HuH-7.5 (cell line): ENCODE data around the gene SMIM35.

Experiments
- DNase-seq: peaks from one replicate; pipeline ENCODE4 v3.0.0; 2011; ENCODE audit warnings: low spot score

The SMIM35 gene

DNA sequence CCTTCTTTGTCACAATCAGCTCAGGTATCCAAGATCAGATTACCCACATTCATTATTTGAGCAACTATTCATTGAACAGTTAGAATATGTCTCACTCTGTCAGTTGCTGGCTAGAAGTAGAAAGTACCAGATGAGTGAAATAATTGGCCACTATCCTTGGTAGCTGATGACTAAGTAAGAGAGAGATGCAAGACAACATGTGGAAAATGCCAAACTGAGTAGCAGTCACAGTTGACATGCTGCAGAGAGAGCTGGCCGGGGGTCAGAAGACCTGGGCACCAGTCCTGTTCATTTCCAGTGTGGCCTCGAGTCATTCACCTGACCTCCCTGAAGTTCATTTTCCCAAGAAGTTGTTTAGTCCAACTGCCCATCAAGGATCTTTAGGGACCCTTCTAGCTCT, 22.5 kb upstream of the SMIM35 start:
- DNase-seq = no peak

DNA sequence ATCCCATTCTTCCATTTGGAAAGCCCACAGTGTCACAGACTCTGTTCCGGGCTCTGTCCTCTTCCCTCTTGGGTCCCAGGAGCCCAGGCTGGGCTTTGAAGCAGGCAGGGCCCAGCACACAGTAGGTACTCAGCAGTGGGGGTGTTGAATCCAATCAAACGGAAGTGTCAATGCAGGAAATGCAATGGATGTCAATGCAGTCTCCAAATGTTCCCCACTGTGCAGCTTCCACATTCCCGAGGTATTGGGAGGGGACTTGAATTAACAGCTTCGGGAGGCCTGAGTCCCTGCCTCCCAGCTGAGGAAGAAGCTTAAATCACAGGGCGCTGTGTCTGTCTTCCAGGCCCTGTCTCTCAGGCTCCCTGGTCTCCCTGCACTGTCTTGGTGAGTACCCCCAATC, 21.8 kb upstream of the SMIM35 start:
- DNase-seq = no peak

DNA sequence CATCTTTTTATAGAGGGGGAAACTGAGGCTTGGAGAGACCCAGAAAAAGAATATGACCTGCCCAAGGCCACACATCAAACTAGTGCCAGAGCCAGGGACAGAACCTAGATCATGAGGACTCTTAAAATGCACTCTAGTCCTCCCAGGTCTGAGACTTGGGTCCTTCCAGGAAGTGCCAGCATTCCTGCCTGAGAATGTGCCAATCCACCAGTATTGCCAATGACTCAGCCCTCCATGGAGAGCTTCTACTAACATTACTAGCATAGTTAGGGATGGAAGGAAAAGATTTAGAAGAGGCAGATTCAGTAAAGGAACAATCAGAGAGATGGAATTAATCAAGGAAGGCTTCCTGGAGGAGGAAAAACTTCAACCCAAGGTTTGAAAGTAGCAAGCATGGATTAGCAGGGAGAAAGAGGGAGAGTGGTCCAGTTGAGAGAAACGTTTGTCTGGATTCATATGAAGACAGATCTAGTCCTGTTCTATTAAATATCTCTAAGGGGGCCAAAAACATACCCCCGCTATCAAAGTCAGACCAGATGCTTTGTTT, 20.1 kb upstream of the SMIM35 start:
- DNase-seq = no peak

DNA sequence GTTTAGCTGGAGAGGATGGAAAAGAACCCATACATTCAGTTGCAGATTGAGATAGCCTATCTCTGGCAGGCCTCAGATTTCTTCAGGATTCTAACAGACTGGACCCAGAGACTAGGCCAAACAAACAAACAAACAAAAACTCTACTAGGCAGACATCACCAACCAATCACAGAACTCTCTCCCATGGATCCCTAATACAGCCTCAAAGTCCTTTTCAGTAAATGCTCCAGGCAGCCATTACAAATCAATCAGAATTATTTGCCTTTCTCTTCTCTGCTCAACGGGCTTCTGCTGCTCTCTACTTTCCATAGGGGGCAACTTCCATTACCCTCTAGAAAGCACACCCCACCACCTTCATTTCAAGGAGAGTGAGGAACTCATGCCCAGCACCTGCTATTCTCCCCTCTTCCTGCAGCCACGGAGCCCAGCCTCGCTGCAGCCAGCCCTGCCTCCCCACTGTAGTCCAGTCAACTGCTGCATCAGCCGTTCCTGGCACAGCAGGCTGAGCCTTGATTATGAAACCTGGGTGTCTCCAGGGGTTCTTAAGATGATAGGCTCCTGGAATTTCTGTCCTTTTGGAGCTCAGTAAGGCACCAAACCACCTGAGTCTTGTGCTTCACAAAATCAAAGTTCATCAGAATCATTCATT, 19.0 kb upstream of the SMIM35 start:
- DNase-seq = no peak

DNA sequence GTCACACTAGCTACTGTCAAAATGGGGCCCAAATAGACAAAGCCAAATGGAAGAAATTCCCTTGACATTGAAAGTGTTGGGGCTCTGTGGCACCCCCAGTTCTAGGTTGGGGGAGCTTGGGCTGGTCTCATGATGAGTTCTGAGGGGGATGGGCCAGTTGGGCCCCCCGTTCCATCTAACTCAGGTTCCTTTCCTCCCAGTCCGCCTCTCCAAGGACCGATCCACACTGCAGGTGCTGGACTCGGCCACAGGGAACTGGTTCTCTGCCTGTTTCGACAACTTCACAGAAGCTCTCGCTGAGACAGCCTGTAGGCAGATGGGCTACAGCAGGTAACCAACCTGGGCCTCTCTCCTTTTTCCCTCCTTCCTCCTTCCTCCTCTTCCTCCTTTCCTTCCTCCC, 17.7 kb upstream of the SMIM35 start:
- no peak for DNase-seq

DNA sequence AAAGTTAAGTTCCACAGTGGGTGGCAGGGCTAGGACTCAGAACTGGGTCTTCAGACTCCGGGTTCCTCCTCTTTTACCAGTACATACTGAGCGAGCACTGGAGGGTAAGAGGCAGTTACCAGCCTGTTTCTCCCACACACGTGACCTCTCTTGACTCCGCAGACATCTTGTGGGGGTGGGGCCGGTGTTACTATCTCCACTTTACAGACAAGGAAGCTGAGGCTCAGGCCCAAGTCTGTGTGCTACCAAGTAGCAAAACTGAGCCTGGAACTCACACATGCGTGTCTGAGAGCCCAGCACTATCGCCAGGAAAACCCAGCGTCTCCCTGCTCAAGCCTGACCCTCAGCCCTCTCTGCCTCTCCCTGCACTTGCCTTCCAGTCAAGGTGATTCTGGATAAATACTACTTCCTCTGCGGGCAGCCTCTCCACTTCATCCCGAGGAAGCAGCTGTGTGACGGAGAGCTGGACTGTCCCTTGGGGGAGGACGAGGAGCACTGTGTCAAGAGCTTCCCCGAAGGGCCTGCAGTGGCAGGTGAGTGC, 16.0 kb upstream of the SMIM35 start:
- no peak for DNase-seq

DNA sequence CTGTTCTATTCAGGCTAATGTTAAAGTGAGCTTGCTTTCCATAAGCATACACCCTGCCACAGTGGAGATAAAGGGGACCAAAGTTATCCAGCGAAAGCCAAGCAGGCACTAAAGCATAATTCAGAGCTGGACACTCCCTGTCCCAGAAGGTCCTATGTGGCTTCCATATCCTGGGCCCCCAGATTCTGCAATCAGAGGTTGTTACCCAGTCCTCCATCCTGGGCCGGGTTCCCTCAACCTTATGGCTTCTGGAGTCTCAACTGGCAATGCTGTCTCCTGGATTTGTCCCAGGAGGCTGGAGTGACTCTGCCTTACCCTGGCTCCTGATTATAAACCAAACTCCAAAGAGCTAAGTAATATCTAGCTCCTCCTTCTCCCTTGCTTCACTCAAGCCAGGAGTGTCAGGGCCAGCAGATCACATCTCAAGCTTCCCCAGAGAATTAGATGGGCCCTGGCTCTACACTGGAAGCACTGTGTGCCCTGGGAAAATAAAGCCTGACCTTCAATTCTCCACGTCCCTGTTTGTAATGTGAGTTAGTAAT, 14.0 kb upstream of the SMIM35 start:
- no peak for DNase-seq

DNA sequence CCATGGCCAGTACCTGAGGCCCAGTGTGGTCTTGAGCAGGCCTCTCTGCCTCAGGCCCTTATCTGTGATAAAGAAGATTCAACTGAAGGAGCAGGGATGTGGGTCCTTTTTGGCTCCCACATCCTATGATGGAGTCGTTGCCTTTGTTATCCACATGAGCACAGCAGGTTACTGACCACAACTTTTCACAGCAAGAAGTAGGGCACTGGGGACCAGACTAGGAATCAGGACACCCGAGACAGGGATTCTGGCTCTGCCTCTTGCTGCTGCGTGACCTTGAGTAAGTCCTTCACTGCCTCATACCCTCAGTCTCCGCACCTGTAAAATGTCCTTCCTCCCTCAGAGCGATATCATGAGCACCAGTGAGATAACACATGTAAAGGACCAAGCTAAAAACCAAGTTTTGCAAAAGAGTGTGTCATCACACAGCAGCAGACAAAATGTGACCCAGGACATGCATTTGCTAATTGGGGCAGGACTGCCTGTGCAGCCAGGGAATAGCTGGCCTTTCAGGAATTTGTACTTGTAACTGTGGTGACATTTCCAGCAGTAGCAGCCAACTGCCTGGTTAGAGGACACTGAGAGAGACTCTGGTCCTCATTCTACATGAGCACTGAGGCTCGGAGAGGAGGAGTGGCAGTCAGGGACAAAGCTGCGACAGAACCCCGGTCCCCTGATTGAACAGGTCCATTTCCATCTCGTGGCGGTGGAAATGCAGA, 13.2 kb upstream of the SMIM35 start:
- DNase-seq = no peak

DNA sequence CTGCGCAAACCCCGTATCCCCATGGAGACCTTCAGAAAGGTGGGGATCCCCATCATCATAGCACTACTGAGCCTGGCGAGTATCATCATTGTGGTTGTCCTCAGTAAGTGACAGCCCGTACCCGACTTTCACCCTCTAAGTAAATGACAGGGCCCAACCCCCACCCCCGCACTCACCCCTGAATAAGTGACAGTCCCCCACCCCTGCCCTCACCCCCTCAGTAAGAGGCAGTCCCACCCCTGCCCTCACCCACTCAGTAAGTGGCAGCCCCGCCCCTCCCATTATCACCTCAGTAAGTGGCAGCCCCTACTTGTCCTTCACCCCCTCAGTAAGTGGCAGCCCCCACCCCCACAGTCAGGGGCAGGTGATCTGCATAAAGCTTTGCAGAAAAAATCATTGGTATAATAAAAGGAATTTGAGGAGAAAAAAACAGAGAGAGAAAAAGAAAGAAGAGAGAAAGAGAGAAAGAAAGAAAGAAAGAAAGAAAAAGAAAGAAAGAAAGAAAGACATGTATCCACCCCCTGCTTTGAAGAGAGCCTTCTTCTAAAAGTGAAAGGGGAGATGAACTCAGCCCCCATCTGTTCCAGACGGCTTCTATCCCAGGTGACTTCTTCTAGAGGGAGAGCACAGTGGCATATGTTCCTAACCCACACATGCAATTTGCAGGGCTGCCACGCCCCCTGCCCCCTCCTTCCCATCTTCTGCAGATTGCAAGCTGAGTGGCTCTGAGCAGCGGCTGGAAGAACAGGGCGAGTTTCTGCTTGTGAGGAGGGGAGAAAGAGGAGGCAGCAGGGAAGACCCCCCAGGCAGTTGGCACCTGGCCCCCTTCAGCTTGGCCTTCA, 12.5 kb upstream of the SMIM35 start:
- DNase-seq = no peak

DNA sequence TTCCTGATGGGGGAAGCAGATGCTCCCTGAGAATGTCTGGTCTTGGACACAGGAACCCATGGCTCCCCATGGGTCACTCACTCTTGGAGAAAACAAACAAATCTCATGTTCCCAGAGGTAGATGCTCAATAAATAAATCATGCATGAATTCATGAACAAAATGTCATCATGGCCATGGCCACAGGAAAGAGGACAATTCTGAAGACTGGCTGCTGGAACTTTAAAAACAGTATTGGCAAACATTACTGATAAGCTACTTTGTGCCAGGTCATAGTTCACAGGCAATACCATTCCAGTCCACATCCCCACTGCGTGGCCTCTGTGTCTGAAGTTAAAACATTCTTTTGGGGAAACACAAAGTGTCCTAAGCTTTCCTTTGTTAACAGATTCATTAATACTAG, 9.2 kb upstream of the SMIM35 start:
- DNase-seq = no peak

DNA sequence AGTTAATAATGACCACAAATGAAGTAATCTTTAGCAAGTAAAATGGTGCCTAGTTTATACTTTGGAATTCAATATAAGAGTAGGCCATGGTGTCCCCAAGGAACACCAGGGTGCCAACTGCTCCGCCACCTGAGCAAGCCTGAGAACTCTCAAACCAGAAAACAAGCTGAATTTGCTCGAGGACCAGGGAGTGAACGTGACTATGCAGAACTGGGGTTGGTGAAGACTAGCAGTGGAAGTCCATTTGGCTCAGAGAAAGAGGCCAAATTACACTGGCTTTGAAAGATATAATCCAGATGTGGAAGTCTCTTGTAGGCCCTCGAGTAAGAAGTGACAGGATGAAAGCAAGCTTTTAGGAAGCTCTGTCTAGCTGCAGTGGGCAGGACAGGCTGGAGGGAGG, 8.7 kb upstream of the SMIM35 start:
- DNase-seq = no peak

DNA sequence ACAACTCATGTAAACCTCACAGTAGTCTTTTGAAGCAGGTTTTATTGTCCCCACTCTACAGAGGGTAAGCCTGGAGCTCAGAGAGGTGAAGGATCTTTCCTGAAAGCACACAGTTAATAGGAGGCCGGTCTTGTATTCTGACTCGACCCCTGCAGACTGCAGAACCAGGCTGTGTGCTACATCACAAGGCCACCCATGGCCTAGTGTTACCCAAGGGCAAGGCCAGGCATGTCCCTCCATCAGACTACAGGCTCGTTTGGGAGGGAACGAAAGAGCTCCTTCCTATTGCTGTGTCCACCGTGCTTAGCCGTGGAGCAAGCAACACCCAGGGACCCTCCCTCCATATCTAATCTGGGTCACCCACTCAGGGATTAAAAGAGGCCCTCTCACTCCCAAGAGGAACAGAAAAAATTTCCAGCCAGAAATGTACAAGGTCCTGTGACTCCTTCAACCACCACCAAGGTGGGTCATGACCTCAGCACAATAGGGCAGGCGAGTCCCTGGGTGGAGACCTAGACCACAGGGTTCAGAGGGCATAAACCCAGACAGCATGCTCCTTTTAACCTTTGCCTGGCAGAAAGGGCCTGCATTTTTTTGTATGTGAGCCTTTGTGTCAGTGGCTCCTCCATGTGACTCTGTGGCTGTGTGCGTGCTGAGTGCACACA, 6.3 kb upstream of the SMIM35 start:
- no peak for DNase-seq

DNA sequence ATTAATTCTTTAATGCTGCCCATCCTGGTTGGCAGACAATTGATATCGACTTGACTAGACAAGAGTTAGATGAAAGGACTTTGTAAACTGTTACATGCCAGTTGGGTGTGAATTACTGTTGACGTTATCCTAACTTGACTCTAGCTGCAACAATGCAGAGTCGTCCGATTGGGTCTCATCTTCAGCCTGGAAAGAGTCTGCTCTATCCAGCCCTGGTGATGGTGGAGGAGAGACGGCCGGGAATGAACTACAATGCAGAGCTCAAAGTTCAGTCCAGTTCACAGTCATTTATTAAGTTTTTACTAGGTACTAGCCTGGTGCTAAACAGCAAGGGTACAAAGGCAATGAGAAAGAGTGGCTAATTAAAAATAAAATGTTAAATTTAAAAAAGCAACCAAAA, 4.9 kb upstream of the SMIM35 start:
- no peak for DNase-seq

DNA sequence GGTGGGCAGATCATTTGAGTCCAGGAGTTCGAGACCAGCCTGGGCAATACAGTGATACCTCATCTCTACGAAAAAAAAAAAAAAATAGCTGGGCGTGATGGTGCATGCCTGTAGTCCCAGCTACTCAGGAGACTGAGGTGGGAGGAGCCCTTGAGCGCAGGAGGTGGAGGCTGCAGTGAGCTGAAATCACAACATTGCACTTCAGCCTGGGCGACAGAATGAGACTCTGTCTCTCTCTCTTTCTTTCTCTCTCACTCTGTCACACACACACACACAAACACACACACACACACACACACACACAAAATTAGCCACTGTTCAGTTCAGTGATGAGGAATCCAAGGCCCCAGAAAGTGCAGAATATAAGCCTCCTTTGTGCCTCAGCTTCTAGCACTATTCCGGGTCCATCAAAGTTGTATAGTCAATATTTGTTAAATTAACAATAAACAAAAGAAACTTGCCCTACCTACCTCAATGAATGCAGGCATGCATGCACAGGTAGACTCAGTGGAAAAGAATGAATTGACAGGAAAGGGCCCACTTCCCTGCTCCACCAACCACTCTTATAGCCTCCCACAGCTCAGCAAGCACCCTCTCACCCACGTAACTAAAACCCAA, 3.9 kb upstream of the SMIM35 start:
- DNase-seq = no peak

DNA sequence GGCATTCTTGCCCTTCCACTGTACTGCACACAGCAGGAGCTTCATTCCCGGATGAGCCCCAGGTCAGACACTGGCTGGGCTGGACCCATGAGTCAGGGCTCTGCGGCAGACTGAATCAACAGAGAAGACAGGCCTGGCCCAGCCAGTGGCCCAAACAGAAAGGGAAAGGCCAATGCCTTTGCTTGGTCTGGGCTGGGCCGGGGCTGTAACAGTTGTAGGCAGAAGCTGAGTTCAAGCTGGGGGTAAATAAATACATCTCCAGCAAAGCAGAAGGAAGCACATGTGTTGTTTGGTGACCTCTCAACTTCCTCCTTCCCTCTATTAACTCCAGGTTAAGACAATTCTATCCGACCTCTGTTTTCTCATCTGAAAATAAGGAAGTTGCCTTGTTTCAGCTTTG, 1.8 kb upstream of the SMIM35 start:
- no peak for DNase-seq

DNA sequence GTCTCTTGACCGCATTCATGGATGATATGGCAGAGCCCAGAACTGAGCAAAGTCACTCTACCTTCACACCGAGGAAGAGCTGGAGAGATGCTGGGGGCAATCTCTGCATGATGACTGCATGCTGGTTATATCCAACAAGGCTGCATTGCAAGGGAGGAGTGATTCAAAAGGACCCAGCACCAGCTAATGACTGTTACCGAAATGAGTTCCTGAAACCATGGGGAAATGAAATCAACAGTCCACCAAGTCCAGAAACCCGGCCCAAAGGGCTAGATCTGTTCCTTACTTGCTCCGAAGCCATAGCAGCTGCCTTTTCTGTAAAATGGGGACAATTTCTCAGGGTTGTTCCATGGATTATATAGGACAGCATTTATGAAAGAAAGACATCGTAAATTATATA, 1.2 kb upstream of the SMIM35 start:
- no peak for DNase-seq

DNA sequence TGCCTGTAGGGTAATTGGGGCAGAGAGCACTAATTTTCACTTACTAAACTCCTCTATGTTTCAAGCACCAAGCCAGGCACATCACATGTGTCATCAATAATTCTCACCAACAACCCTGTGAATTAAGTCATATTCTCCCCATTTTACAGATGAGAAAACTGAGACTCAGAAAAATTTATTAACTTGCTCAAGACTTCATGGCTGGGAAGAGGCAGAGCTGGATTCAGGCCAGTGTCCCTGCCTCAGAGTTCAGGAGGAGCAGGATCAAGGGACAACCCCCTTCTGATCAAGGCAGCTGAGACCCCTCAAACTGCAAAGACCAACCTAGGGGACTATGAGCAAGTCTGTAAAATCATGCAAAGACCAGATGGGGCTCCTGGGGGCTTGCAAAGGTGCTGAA, 2.1 kb downstream of the SMIM35 start:
- no peak for DNase-seq

DNA sequence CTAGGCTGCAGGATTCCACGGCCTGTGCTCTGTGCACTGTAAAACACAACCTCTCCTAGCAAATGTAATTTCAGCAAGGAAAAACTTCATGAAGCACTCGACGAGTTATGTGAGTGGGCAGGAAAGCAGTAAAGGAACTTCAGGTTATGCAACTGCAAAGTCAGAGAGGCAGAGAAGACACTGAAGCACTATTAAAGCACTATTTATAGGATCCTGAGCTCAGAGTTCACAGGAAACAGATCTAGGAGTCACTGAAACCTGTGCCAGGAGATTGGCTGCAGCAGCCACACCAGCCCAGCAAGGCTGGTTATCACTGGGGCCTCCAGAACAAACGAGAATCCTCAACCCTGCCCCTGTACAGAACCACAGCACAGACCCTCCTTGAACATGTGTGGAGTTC, 2.5 kb downstream of the SMIM35 start:
- DNase-seq = no peak

DNA sequence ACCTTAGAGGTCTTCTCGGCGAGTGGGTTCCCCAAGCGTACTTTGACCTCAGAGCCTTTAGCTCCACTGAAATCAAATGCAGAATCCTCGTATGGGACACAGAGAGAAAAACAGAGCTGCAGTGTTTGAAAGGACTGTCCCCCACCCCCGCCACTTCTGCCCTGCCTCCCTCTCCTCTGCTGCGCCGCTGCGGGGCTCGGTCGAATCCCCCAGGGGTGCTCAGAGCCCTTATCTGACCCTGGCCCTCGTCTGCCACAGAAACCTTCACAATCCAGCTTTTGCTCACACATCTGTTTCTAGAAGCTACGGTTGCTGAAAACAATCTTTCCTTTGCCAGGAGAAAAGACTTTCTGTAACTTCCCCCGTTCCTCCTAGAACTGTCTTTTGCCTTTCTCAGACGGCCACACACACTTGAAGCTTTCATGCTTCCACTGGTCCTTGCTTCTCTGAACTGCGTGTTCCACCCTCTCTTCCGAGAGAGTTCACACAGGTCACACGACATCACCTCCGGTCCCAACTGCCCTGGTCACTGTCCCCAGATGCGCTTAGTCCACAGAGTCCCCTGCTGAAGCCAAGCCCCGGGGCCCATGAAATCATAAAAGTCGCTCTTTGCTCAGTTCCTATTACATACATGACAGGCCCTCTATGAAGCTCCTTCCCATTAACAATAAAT, 3.7 kb downstream of the SMIM35 start:
- no peak for DNase-seq

DNA sequence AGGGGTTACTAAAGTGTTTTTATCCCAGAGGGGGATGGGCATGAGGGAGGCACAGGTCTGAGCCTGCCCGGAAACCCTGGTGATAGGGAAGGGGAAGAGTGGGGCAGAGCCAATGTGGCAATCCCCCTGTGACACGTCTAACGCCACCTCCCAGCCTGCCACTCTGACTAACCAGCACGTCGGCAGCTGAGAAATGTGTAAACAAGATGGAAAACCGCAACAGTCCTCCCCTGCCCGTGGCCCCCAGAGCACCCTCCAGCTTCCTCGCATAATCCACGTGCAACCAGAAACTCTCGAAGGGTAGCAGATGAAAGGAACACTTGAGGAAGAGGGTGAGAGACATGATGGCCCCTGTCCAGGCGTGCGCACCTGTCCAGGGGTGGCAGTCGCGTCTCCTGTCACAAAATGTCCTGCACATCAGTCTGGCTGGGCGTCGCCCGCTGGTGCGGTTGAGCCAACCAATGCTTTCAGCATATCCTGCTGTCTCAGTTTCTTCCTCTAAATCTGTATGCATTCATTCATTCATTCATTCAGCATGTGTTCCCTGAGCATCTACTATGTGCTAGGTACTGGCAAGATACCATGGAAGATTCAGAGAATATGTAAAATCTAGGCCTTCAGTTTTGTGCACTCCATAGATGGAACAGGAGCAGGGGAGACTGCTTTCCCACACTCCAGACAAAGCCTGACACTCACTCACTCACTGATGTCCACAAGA, 5.4 kb downstream of the SMIM35 start:
- DNase-seq = no peak
